ENCODE data around the gene KCNIP1.

The KCNIP1 gene

DNA sequence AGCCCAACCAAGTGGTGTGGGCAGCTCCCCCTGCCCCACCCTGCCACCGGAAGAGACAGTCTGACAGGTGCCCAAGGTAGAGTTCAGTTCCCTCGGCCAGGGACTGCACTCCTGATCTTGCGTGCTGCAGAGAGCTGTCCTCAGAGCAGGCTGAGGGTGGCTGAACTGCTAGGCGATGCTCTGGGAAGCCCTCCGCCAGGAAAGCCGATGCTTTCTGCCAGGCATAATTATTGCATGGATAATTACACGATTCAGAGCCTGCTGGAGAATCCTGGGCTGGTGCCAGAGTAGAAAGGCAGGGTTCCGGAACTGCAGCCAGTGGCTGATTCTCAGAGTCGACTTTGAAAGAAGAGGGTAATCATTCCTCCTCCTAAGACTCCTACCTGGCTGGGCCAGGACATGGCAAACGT is 19.3 kb downstream of the KCNIP1 start:
- H3K27ac Mint-ChIP-seq: no peak overlapping the region
- H3K4me3 Mint-ChIP-seq: no peak overlapping the region
- H3K36me3 Mint-ChIP-seq (ENCODE audit: insufficient read depth): no peaks in the 10 kb centered on the region
- ATAC-seq (replicated peaks) (no peak), DNase-seq (no peak)
- H3K9me3 Mint-ChIP-seq: peaks cover 0 to 7% of the 10 kb centered on the region in 2 donors
- no peaks in the 10 kb centered on the region for H3K4me1 Mint-ChIP-seq (ENCODE audit: low read depth in 2 of 2)
- H3K27me3 Mint-ChIP-seq: peaks cover 35 to 60% of the 10 kb centered on the region in 2 donors

DNA sequence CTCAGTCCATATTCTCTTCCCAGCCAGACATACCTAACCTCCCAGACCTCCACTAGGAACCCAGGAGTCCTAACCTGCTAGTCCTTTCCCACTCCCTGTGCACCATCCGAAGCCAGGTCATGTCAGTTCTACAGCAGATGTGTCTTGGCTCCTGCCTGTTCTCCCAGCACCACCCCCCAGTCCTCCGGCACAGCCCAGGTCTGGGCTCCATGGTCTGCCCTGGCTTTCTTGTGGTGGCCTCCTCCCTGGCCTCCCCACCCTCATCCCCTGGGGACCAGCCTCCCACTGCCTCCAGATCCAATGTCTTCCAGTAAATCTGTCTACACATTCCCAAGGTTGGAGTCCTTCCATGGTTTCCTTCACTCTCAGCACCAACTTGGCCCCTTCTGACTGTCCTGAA is 20.0 kb downstream of the KCNIP1 start:
- Mint-ChIP-seq H3K4me3 (no peak overlapping the region), H3K27me3 (peaks cover 42 to 67% of the 10 kb centered on the region in 2 donors), H3K27ac (no peak overlapping the region), H3K36me3 (ENCODE audit: insufficient read depth) (no peaks in the 10 kb centered on the region), H3K9me3 (peaks cover 0 to 7% of the 10 kb centered on the region in 2 donors), H3K4me1 (ENCODE audit: low read depth in 2 of 2) (no peaks in the 10 kb centered on the region)
- DNase-seq (no peak), ATAC-seq (replicated peaks) (no peak)

DNA sequence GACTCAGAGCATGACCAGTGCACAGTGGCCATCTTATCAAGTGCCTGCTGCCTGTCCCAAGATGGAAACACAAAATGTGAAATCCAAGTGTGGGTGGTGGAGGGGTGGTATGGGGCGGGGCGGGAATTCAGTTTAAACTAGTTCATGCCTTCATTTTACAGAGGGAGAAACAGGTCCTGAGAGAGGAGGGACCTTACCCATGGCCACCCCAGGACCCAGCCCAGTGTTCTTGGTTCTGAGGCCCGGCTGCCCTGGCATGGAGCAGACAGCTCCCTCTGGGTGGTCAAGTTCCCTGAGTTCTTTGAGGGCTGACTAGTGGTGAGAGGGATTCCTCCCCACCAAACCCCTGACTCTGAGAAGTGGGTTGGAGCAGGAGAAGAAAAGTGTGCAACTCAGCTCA is 20.8 kb downstream of the KCNIP1 start:
- no peak for DNase-seq
- H3K4me1 Mint-ChIP-seq (ENCODE audit: low read depth in 2 of 2): no peaks in the 10 kb centered on the region
- no peaks in the 10 kb centered on the region for H3K36me3 Mint-ChIP-seq (ENCODE audit: insufficient read depth)
- H3K27me3 Mint-ChIP-seq: peaks cover 38 to 67% of the 10 kb centered on the region in 2 donors
- no peak overlapping the region for H3K4me3 Mint-ChIP-seq
- ATAC-seq (replicated peaks): no peak
- H3K27ac Mint-ChIP-seq: no peak overlapping the region
- peaks cover 0 to 7% of the 10 kb centered on the region in 2 donors for H3K9me3 Mint-ChIP-seq

GRCh38 chr5:170525470-170526211 is 21.8 kb downstream of the KCNIP1 start:
- Mint-ChIP-seq H3K27ac (no peak overlapping the region), H3K36me3 (ENCODE audit: insufficient read depth) (no peaks in the 10 kb centered on the region), H3K9me3 (peaks cover 0 to 7% of the 10 kb centered on the region in 2 donors), H3K4me3 (no peak overlapping the region), H3K27me3 (peaks cover 38 to 71% of the 10 kb centered on the region in 2 donors), H3K4me1 (ENCODE audit: low read depth in 2 of 2) (no peaks in the 10 kb centered on the region)
- DNase-seq (no peak), ATAC-seq (replicated peaks) (no peak)

DNA sequence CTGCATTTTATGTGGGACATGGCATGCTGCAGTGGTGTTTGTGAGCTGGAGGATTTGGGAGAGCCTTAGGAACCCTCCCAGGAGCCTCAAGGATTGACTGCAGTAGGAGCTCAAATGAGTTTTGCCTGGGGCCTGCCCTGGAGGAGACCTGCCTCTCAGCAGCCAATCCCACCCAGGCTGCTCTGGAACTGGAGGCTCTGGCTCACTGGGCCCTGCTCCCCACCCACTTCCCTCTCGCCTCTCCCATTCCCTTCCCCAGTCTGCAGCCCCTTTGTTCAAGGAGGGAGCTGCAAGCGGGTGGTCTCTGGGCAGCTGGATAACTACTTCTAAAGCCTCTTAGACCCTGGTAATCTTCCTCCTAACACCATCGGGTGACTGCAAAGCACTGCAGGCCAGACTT is 24.2 kb downstream of the KCNIP1 start:
- Mint-ChIP-seq H3K4me3 (no peak overlapping the region), H3K27ac (no peak overlapping the region), H3K9me3 (peaks cover 0 to 7% of the 10 kb centered on the region in 2 donors), H3K4me1 (ENCODE audit: low read depth in 2 of 2) (no peaks in the 10 kb centered on the region), H3K27me3 (peaks cover 44 to 81% of the 10 kb centered on the region in 2 donors), H3K36me3 (ENCODE audit: insufficient read depth) (no peaks in the 10 kb centered on the region)
- no peak for DNase-seq
- ATAC-seq (replicated peaks): no peak

DNA sequence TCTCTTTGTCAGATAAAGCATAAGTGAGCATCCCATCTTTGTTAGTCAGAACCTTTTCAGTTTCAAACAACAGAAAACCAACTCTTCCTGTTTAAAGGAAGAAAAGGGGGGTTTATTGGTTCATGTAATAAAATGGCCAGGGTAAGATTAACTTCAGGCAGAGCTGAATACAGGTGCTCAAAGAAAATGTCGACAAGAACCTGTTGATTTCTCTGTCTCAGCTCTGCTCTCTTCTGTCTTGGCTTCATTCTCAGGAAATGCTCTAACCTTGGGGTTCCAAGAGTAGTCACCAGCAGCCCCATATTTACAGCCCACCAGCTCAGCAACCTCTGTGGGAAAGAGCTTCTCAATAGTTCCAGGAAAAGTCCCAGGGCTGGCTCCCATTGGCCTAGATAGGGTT is 25.2 kb downstream of the KCNIP1 start:
- ATAC-seq (replicated peaks) (no peak), DNase-seq (no peak)
- Mint-ChIP-seq H3K27ac (no peak overlapping the region), H3K27me3 (peaks cover 43 to 79% of the 10 kb centered on the region in 2 donors), H3K4me3 (no peak overlapping the region), H3K4me1 (ENCODE audit: low read depth in 2 of 2) (no peaks in the 10 kb centered on the region), H3K36me3 (ENCODE audit: insufficient read depth) (no peaks in the 10 kb centered on the region), H3K9me3 (peaks cover 0 to under 1% of the 10 kb centered on the region in 2 donors)

- DNase-seq: no peak
Observed at GRCh38 chr5:170532935-170533334, 29.1 kb downstream of the KCNIP1 start.

GRCh38 chr5:170533383-170533782 is 29.6 kb downstream of the KCNIP1 start:
- peaks cover 0 to 2% of the 10 kb centered on the region in 2 donors for H3K4me1 Mint-ChIP-seq (ENCODE audit: low read depth in 2 of 2)
- peaks cover 51 to 68% of the 10 kb centered on the region in 2 donors for H3K27me3 Mint-ChIP-seq
- no peak for ATAC-seq (replicated peaks)
- no peak overlapping the region for H3K4me3 Mint-ChIP-seq
- DNase-seq: no peak
- H3K9me3 Mint-ChIP-seq: no peaks in the 10 kb centered on the region
- no peaks in the 10 kb centered on the region for H3K36me3 Mint-ChIP-seq (ENCODE audit: insufficient read depth)
- no peak overlapping the region for H3K27ac Mint-ChIP-seq

More at GRCh38 chr5:170532935-170533334, 29.1 kb downstream of the KCNIP1 start:
- H3K9me3 Mint-ChIP-seq: no peaks in the 10 kb centered on the region
- no peak overlapping the region for H3K4me3 Mint-ChIP-seq
- no peaks in the 10 kb centered on the region for H3K36me3 Mint-ChIP-seq (ENCODE audit: insufficient read depth)
- no peak for ATAC-seq (replicated peaks)
- H3K4me1 Mint-ChIP-seq (ENCODE audit: low read depth in 2 of 2): peaks cover 0 to 2% of the 10 kb centered on the region in 2 donors
- peaks cover 53 to 68% of the 10 kb centered on the region in 2 donors for H3K27me3 Mint-ChIP-seq
- no peak overlapping the region for H3K27ac Mint-ChIP-seq

DNA sequence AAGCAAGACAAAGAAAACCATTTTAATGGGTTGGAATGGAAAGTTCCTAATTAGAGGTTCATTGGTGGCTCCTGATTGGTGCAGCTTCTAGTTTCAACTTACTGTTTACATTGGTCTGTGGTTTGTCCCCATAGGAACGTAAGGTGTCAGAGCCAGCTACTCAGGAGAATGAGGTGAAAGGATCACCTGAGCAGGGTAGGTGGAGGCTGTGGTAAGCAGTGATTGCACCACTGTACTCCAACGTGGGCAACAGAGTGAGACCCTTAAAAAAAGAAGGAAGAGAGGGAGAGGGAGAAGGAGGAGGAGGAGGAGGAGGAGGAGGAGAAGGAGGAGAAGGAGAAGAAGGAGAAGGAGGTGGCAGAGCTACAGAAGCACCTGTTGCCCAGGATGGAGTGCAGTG is 30.4 kb downstream of the KCNIP1 start:
- Mint-ChIP-seq H3K27ac (no peak overlapping the region), H3K4me3 (no peak overlapping the region)

GRCh38 chr5:170534941-170535340 is 31.1 kb downstream of the KCNIP1 start:
- Mint-ChIP-seq H3K9me3 (no peaks in the 10 kb centered on the region), H3K4me1 (ENCODE audit: low read depth in 2 of 2) (peaks cover 0 to 2% of the 10 kb centered on the region in 2 donors), H3K27me3 (peaks cover 52 to 79% of the 10 kb centered on the region in 2 donors), H3K36me3 (ENCODE audit: insufficient read depth) (no peaks in the 10 kb centered on the region), H3K4me3 (no peak overlapping the region), H3K27ac (no peak overlapping the region)
- DNase-seq (no peak), ATAC-seq (replicated peaks) (no peak)

More for the DNA sequence above, 30.4 kb downstream of the KCNIP1 start:
- Mint-ChIP-seq H3K4me1 (ENCODE audit: low read depth in 2 of 2) (peaks cover 0 to 2% of the 10 kb centered on the region in 2 donors), H3K36me3 (ENCODE audit: insufficient read depth) (no peaks in the 10 kb centered on the region), H3K27me3 (peaks cover 46 to 72% of the 10 kb centered on the region in 2 donors), H3K9me3 (no peaks in the 10 kb centered on the region)
- DNase-seq (no peak), ATAC-seq (replicated peaks) (no peak)

DNA sequence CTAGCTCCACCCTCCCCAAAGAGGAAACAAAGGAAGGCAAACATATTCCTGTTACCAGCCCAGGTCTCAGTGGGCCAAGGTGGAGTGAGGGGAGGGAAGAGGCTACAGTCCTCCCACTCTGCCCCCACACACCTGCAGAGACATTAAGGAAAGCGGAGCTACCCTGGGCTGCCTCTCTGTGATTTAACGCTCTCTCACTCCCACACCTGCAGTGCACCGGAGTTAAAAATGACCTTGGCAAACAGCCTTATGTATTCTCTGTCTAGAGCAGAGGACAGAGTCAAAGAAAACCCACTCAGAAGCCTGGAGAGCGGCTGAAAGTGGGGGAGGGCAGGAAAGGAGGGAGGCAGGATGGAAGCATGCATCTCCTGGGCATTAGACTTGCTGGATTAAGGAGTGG is 32.7 kb downstream of the KCNIP1 start:
- H3K4me3 Mint-ChIP-seq: no peak overlapping the region
- DNase-seq: no peak
- H3K9me3 Mint-ChIP-seq: no peaks in the 10 kb centered on the region
- peaks cover 0 to 2% of the 10 kb centered on the region in 2 donors for H3K4me1 Mint-ChIP-seq (ENCODE audit: low read depth in 2 of 2)
- peaks cover 52 to 74% of the 10 kb centered on the region in 2 donors for H3K27me3 Mint-ChIP-seq
- no peak overlapping the region for H3K27ac Mint-ChIP-seq
- H3K36me3 Mint-ChIP-seq (ENCODE audit: insufficient read depth): no peaks in the 10 kb centered on the region
- no peak for ATAC-seq (replicated peaks)

DNA sequence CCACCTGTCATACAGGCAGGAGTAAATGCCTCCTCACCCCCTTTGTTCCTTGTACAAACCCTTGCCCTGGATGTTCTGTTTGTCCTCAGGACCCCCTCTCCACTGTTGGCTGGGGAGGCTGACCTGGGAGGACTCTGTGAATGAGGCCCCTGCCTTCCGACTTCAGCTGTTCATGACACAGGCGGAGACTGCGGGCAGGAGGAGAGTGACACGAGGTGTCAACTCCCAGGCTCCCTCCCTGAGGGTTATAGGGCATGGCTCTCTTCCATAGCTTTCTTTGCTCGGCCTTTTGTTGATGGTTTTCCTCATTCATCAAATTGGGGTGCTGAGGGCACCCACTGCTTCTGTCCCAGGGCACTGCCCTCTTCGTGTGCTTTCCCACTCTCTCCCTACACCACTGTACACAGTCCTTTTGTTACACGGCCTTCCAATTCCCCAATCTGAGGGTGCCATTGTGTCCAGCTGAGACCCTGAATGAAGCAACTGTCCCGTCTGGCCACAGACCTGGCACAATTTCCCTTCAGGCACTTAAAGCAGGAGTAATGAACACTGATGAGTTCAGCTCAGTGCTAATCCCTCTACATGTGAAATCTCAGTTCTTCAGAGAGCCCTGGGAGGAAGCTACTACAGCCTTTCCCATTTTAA is 33.8 kb downstream of the KCNIP1 start:
- ATAC-seq (replicated peaks): no peak
- DNase-seq: no peak
- Mint-ChIP-seq H3K27ac (no peak overlapping the region), H3K9me3 (no peaks in the 10 kb centered on the region), H3K27me3 (peaks cover 42 to 63% of the 10 kb centered on the region in 2 donors), H3K36me3 (ENCODE audit: insufficient read depth) (no peaks in the 10 kb centered on the region), H3K4me1 (ENCODE audit: low read depth in 2 of 2) (peaks cover 0 to 2% of the 10 kb centered on the region in 2 donors), H3K4me3 (no peak overlapping the region)

DNA sequence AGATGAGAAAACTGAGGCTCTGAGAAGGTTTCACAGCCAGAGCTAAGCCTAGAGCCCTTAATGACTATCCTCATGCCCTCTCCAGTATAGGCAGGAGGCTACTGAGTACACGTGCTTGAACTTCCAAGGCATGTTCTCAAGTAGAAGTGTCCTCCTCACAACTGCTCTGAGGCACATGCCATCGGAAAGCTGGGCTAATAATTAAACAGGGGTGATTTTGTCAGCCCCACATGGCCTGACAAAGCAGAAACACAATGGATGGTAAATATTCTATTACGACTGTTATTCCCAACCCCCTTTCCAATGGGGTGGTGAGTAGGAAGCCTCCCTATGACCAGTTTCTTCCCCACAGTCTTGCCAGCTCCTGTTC is 34.3 kb downstream of the KCNIP1 start:
- DNase-seq: no peak
- Mint-ChIP-seq H3K27me3 (peaks cover 37 to 58% of the 10 kb centered on the region in 2 donors), H3K4me1 (ENCODE audit: low read depth in 2 of 2) (peaks cover 0 to 2% of the 10 kb centered on the region in 2 donors), H3K9me3 (no peaks in the 10 kb centered on the region), H3K4me3 (no peak overlapping the region), H3K27ac (no peak overlapping the region), H3K36me3 (ENCODE audit: insufficient read depth) (no peaks in the 10 kb centered on the region)
- ATAC-seq (replicated peaks): no peak
